GM21381 (cell line): ENCODE measurements around the gene HOXC6.

Source experiments
- ATAC-seq: cut with Tn5 transposase; IDR thresholded peaks from one replicate; pipeline ENCODE4 v1.9.1; 2021; ENCODE audit warnings: mild to moderate bottlenecking, moderate library complexity; ENCODE audit not compliant: unreplicated experiment

HOXC6 gene

DNA sequence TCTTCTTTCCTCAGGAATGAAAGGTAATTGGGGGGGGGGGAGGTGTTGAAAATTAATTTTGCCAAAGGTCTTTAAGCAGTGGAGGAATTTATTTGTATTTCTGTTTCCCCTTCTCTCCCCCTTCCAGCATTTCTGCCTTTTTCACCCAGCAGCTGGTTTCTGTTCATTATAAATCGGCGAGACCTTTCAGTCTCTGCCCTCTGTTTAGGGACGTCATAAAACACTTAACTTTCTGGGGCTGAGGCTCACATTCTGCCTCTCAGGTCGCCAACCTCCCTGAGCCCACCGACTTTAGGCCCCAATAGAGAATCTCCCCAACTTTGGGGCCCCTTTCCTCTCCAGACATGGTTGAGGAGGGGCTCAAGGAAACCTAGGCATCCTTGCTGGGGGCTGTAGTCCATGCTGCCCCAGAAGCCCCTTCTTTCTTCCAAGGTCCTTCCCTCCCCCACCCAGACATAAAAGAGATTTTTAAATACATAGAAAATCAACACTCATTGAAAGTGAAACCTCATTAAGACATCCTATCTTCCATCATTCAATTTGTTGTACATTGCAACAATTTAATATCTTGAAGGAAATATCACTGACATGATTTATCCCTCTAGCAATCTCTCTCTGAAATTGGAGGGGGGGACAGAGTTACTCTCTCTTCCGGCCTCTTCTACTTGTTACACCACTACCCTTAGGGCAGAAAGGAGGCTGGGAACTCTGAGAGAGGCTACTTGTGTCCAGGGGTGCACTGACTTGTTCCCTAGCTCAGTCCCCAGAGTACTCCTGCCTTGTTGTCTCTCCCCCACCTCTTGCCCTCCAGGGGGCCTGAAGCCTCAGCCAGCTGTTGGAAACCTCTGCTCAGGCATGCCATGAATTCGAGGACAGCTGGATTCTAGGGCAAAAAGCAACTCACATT, 2.5 kb upstream of the HOXC6 start:
- ATAC-seq: no peak

DNA sequence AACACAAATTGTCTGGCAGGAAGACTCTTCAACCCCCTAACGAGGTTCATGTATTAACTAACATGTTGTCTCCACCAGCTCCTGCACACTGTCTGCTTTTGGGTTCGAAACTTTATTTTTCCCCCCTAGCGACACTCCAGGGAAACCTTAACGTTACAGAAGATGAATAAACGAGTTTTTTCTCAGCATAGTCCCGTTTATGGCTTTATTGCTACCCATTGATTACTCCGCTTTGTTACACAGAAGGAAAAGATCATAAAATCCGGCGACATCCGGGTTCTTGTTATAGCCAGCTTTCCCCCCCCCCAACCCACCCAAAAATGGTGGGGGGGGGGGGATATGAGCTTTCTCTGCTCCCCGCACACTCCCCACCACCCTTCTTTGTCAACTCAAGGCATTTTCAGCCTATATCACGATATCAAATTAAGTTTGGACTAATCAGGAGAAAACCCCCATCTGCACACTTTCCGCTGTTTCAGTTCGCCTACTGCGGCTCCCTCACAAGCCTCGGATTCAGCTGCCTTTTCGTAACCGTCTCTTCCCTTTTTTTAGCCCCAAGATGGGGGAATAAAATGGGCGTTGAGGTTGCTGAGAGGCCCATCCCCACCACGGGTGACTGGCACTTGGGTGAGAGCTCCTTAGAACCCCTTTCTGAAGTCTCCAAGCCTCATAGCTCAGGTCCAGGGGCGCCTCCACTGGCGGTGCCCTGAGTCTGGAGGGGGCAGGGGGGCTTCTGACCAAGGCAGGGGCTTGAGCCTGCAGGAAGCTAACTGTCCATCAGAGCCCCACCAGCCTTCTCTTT, 1.4 kb upstream of the HOXC6 start:
- no peak for ATAC-seq

DNA sequence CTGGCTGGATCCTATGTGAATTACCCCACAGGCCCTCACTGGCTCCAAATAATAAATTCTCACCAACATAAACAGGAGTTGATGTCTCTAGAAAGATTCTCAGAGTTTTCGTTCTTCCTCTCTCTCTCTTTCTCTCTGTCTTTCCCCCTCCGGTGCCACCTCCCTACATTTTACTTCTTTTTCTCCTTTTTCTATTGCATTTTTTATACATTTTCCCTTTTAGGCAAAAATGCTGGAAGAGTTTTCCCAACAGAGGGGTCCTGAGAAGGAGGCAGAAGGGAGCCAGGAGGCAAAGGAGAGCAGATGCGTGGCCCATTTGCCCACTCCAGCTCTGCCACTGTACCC, 826 bp upstream of the HOXC6 start:
- no peak for ATAC-seq

DNA sequence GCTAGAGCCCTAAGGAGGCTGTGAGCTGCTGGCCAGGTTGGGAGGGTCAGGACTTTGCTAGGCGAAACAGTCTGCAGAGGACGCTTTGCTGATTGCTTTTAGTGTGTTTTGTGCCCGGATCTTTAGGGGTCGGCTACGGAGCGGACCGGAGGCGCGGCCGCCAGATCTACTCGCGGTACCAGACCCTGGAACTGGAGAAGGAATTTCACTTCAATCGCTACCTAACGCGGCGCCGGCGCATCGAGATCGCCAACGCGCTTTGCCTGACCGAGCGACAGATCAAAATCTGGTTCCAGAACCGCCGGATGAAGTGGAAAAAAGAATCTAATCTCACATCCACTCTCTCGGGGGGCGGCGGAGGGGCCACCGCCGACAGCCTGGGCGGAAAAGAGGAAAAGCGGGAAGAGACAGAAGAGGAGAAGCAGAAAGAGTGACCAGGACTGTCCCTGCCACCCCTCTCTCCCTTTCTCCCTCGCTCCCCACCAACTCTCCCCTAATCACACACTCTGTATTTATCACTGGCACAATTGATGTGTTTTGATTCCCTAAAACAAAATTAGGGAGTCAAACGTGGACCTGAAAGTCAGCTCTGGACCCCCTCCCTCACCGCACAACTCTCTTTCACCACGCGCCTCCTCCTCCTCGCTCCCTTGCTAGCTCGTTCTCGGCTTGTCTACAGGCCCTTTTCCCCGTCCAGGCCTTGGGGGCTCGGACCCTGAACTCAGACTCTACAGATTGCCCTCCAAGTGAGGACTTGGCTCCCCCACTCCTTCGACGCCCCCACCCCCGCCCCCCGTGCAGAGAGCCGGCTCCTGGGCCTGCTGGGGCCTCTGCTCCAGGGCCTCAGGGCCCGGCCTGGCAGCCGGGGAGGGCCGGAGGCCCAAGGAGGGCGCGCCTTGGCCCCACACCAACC, 1.5 kb downstream of the HOXC6 start:
- ATAC-seq: no peak

DNA sequence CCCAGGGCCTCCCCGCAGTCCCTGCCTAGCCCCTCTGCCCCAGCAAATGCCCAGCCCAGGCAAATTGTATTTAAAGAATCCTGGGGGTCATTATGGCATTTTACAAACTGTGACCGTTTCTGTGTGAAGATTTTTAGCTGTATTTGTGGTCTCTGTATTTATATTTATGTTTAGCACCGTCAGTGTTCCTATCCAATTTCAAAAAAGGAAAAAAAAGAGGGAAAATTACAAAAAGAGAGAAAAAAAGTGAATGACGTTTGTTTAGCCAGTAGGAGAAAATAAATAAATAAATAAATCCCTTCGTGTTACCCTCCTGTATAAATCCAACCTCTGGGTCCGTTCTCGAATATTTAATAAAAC, 2.2 kb downstream of the HOXC6 start:
- ATAC-seq: no peak

DNA sequence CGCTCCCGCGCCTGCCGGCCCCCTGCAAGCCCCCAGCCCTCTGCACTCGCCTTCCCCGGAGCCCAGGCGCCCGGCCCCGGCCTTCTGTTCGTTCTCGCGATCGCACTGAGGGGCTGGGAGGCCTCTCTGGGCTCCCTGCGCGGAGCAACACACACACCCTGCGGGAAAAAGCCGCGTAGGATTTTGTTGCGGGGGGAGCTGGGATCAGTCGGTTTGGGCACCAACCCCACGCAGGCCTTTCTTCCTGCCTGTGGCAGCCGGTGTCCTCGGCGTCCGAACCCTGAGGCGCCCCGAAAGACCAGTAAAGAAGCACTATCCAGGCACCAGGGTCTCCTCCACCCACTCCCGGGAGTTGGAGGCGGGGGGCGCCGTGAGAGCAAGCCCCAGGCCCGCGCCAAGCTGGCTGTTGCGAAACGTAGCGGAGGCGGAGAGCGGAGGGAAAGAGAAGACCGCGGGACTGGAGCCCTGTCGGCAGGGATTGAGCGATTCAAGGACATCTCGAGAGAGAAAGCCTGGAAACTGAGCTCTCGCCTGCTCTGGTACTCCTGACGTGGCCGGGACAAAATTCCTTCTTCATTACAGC, 2.7 kb downstream of the HOXC6 start:
- no peak for ATAC-seq

DNA sequence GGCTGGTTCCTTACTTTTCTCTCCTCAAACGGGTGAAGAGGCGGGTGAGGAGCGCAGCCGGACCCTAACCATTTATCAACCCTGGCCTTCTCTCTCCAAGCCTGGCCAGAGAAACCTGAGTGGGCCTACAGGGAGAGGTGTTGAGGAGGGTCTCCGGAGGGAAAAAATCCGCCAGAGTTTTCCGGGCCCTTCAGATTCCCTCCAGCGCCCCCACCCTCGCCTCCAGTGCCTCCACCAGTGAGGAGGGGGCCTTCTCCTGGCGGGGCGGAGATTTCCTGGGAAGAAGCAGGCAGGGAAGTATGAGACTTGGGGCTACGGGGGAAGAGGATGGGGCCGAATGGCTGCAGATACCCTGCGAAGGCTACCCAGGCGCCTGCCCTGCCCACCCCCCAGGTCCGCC, 3.2 kb downstream of the HOXC6 start:
- no peak for ATAC-seq

DNA sequence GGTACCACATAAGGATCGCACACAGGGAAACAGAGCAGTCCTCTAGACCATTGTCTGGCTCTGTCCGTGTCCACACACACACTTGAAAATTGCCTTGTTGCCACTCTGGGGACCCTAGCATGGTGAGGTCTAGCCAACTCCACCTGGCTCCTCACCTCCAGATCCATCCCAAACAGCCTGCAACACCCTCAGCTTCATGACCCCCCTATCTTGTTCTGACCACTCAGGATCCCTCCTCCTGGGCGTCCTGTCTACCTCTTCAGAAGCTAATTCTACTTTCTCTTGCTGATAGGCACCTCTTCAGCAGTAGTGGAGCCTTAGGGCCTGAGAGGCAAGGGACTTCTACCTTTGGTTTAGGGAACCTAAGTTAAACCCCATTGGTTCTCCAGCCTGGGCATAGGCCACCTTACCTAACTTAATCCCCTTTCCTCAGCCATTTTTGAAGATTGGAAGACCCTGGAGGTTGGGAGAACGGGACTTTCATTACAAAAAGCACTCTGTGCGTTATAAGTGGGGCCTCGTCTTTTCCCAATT, 3.9 kb downstream of the HOXC6 start:
- ATAC-seq: no peak

DNA sequence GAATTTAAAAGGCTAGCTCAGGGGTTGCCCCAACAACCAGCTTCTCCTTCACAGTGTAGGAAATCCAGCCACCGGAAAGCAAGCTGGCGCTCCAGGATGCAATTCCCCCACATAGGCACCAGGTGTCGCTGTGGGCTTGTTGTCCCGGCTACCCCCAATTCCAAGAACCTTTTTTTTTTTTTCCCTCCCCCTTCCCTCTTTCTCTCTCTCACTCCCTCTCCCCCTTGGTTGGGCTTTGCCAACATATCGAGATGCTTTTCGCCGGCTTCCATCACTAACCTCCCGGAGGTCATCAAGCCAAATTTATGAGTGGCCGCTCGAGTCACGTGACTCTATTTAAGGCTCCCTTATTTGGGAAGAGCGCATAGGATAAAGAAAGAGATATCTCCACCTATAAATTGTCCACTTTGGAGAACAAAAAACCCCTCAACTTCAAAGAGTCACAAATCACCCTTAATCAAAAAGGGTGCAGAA, 4.4 kb downstream of the HOXC6 start, which contains the start of gene HOXC5:
Gene HOXC5 (plus strand): TSS at position 424 of the 474 bp plus-strand sequence. CDS start 73 bp downstream, outside the sequence.
- ATAC-seq: no peak

DNA sequence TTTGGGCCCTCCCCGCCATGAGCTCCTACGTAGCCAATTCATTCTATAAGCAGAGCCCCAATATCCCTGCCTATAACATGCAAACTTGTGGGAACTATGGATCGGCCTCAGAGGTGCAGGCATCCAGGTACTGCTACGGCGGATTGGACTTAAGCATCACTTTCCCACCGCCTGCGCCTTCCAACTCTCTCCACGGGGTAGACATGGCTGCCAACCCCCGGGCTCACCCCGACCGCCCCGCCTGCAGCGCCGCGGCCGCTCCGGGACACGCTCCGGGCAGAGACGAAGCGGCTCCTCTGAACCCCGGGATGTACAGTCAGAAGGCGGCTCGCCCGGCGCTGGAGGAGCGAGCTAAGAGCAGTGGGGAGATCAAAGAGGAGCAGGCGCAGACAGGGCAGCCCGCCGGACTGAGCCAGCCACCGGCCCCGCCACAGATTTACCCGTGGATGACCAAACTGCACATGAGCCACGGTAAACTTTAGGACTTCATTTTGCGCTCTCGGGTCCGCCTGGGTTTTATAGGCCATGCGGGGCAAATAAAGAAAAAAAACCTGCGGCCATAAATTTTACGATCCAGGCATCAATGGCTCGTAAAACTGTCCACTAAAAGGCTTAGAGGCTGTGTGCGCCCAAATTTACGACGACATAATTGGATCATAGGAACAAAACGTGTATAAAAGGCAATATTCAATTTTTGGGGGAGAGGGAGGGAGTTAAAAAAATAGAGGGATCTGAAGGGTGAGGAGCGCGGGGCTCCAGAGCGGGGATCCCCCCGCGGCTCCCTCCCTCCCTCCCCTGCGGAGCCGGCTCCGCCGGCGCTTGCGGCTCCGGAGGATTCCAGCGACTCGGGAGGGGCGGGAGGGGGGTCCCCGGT, 5.1 kb downstream of the HOXC6 start:
- no peak for ATAC-seq

DNA sequence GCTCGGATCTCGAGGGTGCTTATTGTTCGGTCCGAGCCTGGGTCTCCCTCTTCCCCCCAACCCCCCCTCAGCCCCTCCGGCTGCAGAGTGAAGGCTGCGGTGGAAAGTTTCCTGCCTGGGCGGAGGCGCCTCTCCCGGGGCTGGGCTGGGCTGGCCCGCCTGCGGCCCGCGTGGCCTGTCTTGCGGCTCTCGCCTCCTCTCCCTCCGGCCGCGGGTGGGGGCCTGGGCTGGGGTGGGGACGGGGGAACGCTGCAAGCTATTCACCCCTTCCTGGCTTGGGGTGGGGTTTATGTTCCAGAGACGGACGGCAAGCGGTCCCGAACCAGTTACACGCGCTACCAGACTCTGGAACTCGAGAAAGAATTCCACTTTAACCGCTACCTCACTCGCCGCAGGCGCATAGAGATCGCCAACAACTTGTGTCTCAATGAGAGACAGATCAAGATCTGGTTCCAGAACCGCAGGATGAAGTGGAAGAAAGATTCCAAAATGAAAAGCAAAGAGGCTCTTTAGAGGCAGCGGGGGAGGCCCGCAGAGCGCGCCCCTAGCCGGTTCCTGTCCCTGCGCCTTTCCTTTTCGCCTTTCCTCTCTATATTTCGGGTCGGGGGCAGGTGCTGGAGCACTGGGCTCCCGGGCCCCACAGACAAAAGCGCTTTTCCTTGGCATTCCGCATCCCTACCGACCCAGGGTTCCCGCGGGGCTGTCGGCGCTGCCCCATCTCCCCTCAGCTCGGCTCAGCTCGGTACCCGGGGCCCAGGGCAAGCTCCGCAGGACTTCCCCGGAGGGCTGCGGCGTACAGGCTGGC, 5.9 kb downstream of the HOXC6 start:
- ATAC-seq: no peak

DNA sequence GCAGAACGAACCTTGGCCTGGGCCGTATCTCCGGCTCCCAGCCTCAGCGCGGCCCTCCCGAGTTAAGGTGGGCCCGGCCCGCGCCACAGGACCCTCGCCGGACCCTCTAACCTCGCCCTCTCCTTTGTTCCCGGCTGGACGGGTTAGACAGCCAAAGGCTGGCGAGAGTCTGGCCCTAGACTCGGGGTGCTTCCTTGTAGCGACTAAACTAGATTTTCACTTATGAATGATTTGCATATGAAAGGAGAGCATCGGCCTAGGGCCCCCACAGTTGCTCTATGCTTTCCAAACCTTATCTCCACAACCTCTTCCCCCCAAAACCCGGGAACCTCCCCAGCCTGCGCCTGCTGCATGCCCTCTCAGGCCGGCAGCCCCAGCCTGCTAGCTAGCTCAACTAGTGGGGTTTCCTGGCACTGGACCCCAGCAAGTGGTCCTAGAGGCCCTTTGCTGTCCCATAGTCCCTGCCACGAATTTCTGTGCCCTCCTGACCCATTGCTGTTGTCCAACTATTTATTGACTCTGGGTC, 6.6 kb downstream of the HOXC6 start:
- no peak for ATAC-seq

DNA sequence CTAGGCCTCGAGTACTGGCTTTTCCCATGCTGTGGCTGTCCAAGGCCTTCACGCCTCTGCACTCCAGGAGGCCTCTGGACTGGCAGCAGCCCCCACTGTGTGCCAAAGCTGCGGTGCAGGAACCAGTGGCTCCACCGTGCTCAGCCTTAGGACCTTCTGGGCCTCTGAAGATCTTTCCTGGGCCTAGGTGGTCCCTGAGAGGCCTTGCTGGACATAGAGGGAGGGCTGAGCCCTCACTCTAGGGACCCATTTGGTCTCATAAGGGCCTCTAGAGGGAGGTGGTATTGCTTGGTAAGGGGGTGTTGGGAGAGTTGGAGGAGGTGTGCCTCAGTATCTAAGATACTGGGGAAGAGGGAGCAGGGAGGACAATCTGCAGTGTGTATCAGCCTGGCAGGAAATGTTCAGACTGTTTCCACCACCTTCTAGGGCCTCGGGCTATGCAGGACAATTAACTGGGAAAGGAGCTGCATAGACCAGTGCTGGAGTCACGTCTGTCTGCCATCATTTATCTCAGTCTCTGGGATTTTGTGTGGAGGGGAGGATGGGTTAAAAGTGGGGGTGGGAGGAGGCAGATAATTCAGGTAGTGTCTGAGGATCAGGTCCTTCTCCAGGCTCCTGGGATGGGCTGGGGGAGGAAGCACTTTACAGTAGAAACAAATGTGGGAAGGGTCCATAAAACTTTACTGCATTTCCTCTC, 7.5 kb downstream of the HOXC6 start:
- no peak for ATAC-seq

DNA sequence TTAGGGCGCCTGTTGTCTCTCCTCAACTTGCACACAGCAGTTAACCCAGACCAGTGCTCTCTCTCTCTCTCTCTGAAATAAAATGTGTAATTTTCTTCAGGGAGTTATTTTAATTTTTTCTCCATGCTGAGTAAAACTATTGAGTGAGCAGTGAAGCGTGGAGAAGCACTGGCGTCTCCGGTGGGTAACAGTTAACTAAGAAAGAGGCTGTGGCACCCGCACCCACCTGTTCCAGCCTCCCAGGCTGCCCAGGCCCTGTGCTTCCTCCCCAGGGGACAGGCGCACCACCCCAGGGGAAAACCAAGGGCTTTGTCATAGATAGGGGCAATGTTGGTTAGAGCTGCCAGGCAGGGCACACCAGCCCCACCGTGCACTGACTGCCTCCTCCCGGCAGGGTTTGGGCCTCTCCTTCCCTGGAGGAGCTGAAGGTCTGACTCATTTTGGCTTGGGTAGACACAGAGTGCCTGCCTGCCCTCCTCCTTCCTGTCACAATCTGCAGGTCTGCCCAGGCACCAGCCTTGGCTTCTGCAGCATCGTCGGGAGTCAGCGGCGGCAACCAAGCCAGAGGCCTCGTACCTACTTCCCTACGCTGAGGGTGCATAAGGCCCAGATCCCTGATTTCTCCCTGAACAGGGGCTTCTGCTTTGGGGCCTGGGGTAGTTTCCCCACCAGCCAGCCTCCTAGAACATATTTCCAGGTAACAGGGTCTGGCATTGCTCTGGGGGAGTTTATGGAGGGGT, 8.6 kb downstream of the HOXC6 start:
- no peak for ATAC-seq

DNA sequence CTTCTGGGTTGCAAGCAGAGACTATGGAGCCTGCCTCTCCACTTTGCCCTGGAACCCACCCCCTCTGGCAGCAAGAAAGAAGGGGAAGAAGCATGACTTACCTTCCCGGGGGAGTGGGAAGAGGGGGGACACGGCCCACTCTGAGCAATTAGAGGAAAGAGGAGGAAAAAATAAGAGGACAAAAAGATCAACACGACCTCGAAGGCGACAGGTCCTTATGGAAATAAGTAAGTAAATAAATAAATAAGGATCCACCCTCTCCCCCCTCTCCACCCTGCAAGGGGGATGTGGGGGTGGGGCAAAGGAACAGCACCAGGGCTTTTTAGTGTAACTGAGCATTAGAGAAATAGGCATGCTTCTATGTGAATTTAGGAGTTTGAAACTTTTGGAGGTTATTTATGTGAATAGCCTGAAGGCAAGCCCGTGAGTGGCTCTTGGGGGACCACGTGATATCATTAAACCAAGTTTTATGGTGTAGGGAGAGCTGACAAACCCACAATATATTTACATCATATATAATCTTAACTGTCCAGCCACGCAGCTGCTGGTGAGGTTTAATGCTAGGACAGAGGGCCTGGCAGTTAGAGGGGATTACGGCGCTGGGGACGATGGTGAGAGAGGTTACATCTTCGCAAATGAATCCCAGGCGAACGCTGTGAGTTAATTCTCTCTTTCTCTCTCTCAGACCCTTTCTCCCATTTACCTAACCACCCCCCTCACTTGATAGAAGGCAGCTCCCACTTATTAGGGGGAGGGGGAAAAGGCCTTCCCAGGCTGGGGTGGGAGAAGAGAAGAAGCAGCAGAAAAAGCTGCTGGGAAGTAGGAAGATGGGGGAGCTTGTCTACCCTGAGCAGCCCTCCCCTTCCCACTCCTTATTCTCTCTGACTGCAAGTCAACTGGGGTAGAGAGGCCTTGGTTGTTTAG, 9.4 kb downstream of the HOXC6 start:
- ATAC-seq: no peak

DNA sequence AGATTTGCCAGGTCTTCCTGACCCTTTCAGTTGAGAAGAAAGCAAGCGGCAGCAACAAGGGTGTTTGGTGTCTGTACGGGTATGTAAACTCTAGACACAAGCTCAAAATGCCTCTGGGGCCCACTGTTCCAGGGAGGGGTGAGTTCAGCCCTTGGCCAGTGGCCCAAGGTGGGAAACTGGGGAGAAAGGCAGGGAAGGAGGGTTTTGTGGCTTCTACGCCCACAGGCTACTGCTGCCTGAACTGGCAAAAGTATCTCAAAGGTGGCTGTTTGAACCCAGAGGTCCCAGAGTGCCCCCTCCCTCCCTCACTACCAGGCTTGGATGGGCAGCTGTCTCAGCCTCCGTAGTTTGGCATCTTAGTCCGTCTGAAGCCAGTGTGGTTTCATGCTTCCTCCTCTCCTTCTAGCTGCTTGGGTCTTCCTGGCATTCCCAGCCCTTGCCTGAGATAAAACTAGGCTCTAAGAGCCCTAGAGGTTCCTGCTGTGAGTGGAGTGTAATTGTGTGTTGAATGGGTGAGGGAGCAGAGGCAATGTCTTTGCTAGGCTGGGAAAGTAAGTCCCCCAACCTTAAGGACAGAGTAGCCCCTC, 10.1 kb downstream of the HOXC6 start:
- no peak for ATAC-seq
